Glutamatergic neuron (in vitro differentiated cells): ENCODE results near the gene ISCA2. TPM values are rescaled to one million over a fixed set of nuclear protein-coding genes. Genes with fewer than 3 reads are reported as not detected.

Experiments used
- DNase-seq: peaks from one replicate; pipeline ENCODE4 v3.0.0; 2022
- H3K27ac Mint-ChIP-seq: one replicate; pipeline ENCODE4 v1.8.0; 2020; ENCODE audit warnings: mild to moderate bottlenecking, mixed read lengths, inconsistent platforms; ENCODE audit not compliant: unreplicated experiment
- H3K27me3 Mint-ChIP-seq: one replicate; pipeline ENCODE4 v1.8.0; 2020; ENCODE audit warnings: mild to moderate bottlenecking, moderate library complexity, mixed read lengths, inconsistent platforms; ENCODE audit not compliant: unreplicated experiment
- H3K36me3 Mint-ChIP-seq: one replicate; pipeline ENCODE4 v1.8.0; 2020; ENCODE audit warnings: mild to moderate bottlenecking, mixed read lengths, inconsistent platforms; ENCODE audit not compliant: unreplicated experiment
- H3K4me1 Mint-ChIP-seq: one replicate; pipeline ENCODE4 v1.8.0; 2020; ENCODE audit warnings: mild to moderate bottlenecking, low read depth, mixed read lengths, inconsistent platforms; ENCODE audit not compliant: unreplicated experiment
- H3K4me3 Mint-ChIP-seq: one replicate; pipeline ENCODE4 v1.8.0; 2020; ENCODE audit warnings: mild to moderate bottlenecking, mixed read lengths, inconsistent platforms; ENCODE audit not compliant: unreplicated experiment
- H3K9me3 Mint-ChIP-seq: one replicate; pipeline ENCODE4 v1.8.0; 2020; ENCODE audit warnings: mild to moderate bottlenecking, moderate library complexity, mixed read lengths, inconsistent platforms; ENCODE audit not compliant: unreplicated experiment
- total RNA-seq: library from RNA; stranded (reverse); fragmentation: NEBNext Ultra II Directional; extraction: Animal tissue kit (Norgen Biotek cat#: 25700); gene quantifications from one replicate; pipeline ENCODE4 v1.2.1, GENCODE V29; 2021; ENCODE audit not compliant: unreplicated experiment
- TF ChIP-seq, protein P1 (sequence below): fragments of 200-600 bp; sonication (generic); IDR thresholded peaks from one replicate; pipeline ENCODE4 v1.5.0; 2021; ENCODE audit not compliant: partially characterized antibody, unreplicated experiment

The ISCA2 gene
- total RNA-seq, 1 donor from 2014 or later = 14.8 TPM

DNA sequence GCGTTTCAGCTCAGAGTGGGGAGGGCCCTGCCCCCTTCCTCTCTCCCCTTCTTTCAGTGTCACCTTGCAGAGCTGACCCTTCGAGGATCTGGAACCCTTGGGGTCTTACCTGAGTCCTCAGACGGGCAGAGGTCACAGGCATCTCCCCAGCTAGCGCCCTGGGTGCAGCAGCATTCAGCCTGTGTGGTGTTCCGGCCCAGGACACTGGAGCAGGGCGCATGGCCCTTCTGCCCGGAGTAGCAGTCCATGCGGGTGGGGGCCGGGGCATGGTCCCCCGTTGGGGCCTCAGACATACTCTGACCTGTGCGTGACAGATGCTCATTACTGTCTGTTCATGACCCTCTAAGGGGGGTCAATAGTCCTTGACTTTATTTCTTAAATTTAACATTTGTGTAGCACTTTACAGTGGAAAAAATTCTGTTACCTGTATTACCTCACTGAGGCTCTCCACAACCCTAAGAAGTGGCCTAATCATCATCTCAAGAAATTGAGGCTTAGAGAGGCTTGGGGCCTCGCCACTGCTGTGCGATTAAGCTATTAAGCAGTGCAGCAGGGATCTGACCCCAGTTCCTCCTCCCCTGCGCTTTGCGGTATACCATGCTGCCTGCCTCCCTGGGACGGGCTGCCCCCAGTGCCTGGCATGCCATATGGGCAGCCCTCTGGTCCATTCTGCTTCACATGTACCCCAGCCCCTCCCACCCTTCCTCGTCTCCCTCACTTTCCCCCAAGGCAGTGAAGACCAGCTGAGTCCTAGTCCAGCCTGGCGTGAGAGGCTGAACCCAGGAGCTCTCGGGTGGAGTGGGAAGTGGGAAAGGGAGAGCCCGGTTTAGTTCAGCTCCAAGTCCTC lies 11.5 kb downstream of the ISCA2 start:
- H3K9me3 Mint-ChIP-seq = peaks cover 7% of the 10 kb centered on the region

DNA sequence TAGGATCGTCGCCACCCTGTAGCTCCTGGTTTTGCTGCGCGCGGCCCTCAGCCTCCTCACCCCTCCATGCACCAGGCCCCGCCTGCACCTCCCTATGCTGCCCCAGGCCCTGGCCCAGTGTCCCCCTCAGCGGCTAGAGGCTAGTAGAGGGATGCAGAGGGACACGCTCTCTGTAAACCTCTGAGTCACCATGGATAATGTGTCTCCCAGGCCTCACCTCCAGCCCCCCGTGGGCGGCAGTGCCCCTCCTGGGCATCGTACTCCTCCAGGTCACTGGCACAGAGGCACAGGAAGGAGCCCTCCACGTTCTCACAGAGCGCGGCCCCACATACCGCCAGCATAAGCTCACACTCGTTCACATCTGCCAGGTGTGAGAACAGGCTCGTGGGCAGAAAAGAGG lies 12.3 kb downstream of the ISCA2 start:
- DNase-seq = peak; percentile 11
- Mint-ChIP-seq H3K4me3 (no peak overlapping the region), H3K27ac (no peak overlapping the region), H3K9me3 (peaks cover 7% of the 10 kb centered on the region), H3K36me3 (no peaks in the 10 kb centered on the region), H3K27me3 (peaks cover 9% of the 10 kb centered on the region), H3K4me1 (peaks cover 13% of the 10 kb centered on the region)
- TF ChIP-seq, protein P1, sequence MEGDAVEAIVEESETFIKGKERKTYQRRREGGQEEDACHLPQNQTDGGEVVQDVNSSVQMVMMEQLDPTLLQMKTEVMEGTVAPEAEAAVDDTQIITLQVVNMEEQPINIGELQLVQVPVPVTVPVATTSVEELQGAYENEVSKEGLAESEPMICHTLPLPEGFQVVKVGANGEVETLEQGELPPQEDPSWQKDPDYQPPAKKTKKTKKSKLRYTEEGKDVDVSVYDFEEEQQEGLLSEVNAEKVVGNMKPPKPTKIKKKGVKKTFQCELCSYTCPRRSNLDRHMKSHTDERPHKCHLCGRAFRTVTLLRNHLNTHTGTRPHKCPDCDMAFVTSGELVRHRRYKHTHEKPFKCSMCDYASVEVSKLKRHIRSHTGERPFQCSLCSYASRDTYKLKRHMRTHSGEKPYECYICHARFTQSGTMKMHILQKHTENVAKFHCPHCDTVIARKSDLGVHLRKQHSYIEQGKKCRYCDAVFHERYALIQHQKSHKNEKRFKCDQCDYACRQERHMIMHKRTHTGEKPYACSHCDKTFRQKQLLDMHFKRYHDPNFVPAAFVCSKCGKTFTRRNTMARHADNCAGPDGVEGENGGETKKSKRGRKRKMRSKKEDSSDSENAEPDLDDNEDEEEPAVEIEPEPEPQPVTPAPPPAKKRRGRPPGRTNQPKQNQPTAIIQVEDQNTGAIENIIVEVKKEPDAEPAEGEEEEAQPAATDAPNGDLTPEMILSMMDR = no peak

More for the DNA sequence above, 11.5 kb downstream of the ISCA2 start:
- DNase-seq = peak; percentile 9
- Mint-ChIP-seq H3K36me3 (no peaks in the 10 kb centered on the region), H3K27me3 (peaks cover 9% of the 10 kb centered on the region), H3K27ac (no peak overlapping the region), H3K4me1 (peaks cover 13% of the 10 kb centered on the region), H3K4me3 (no peak overlapping the region)
- TF ChIP-seq, protein P1 = no peak

DNA sequence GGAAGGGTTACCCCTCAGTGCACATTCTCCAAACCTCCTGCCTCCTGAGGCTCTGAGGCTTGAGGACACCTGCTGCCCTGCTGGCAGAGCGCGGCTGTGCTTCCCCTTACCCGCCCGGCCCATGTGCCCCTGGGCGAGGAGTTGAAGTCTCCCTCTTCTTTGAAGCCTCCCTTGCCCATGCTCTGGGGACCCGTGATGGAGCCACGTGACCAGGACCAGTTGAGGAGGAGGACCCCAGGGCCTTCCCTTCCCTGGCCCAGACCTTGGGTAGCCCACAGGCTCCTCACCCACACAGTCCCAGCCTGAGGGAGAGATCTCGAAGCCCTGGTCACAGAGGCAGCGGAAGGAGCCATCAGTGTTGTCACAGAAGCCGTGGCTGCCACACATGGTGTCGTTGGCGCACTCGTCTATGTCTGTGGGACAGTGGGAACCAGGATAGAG lies 12.9 kb downstream of the ISCA2 start:
- Mint-ChIP-seq H3K9me3 (peaks cover 7% of the 10 kb centered on the region), H3K4me1 (peaks cover 13% of the 10 kb centered on the region), H3K4me3 (no peak overlapping the region), H3K27ac (no peak overlapping the region), H3K27me3 (peaks cover 10% of the 10 kb centered on the region), H3K36me3 (no peaks in the 10 kb centered on the region)
- TF ChIP-seq, protein P1 = no peak
- DNase-seq = no peak

DNA sequence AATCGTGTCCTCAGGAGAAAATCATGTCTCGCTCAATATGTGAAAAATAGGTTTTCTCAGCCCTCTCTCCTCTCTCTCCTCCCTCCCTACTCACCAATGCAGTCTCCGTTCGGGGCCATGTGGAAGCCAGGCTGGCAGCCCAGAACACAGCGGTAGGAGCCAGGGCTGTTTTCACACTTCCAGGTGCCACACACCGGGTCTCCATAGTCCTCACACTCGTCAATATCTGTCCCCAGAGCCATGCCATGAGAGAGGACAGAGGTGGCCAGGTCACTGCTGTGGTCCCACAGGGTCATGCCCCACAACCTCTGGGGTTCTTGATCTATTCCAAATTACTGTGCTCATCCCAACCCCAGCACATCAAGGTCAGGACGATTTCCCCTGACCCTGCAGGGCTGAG lies 13.5 kb downstream of the ISCA2 start:
- DNase-seq = no peak
- Mint-ChIP-seq H3K9me3 (peaks cover 7% of the 10 kb centered on the region), H3K4me1 (peaks cover 13% of the 10 kb centered on the region)

More for the DNA sequence above, 13.5 kb downstream of the ISCA2 start:
- Mint-ChIP-seq H3K36me3 (no peaks in the 10 kb centered on the region), H3K4me3 (no peak overlapping the region), H3K27me3 (peaks cover 10% of the 10 kb centered on the region), H3K27ac (peak overlapping the region; percentile 26)
- TF ChIP-seq, protein P1 = no peak
